NCI-H510A (cell line): Measurements from ENCODE around the gene DPYD.
"Not testable (repeated sequence)": the region's sequence is repeated elsewhere in the genome, so short reads cannot be mapped to it uniquely, and the experiment has no call there.

Experiments
- DNase-seq: peaks from one replicate; lab custom pipeline; 2025; lab: John Stamatoyannopoulos, UW

Gene DPYD

DNA sequence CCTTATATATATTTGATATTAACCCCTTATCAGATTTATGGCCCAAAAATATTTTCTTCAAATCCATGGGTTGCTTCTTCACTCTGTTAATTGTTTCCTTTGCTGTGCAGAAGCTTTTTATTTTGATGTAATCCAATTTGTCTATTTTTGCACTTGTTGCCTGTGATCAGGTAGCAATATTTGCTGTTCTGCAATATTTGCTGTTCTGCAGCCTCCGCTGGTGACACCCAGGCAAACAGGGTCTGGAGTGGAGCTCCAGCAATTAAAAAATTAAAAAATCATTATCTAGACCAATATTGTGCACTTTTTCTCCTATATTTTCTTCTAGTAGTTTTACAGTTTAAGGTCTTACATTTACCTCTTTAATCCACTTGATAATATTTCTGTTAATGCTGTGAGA lies 564.5 kb downstream of the DPYD start:
- DNase-seq = no peak

DNA sequence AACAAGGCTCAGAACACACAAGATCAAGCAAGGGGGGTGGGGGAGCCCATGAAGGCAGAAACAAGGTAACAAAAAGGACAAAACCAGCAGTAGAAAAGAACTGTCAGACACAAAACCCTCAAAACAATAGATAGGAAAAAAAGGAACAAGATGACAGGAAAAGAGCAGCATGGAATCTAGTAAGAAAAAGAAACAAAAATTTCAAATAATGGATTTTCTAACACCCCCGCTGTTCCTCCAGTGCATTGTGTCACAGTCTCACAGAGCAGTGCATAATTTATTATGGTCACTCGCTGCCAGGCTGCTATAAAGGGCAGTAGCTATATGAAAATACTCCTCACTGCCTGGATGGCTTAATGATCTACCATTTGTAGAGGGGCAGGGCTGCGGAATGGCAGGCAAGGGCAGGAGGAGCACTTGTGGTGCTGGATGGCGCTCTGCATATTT lies 567.9 kb downstream of the DPYD start:
- DNase-seq = no peak

DNA sequence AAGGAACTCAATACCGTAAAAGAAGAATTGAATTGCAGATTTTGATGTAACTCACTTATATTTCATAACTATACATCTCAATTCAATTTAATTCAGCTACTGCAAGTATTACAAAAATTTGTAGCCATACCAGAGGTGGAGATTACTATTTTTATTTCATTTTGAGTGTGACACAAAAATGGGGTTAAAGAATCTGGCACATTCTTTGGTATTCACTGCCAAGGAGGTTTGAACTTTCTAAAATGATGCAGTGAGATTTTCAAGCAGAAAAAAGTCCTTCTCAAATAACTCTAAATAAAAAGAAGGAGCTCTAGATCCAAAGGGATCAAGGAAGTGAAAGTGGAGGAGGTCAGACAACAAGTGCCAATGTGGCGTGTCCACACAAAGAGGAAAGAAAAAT lies 569.0 kb downstream of the DPYD start:
- no peak for DNase-seq

DNA sequence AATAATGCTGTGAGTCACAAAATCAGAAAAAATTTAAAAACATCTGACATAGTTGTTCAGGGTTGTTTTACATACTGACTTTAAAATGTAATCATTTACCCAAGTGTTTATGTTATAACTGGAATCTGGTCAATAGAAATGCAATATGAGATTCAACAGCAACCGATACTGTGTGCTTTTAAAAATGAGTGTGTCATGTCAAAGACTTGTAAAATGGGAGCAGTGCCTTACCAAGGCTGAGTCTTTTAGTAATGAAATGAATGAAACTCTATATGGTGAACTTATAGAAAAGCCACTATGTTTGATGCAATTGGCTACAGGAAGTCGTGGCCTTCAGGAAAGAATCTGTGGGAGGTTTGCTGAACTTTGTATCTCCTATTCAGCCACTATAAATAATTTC lies 570.2 kb downstream of the DPYD start:
- DNase-seq = no peak

DNA sequence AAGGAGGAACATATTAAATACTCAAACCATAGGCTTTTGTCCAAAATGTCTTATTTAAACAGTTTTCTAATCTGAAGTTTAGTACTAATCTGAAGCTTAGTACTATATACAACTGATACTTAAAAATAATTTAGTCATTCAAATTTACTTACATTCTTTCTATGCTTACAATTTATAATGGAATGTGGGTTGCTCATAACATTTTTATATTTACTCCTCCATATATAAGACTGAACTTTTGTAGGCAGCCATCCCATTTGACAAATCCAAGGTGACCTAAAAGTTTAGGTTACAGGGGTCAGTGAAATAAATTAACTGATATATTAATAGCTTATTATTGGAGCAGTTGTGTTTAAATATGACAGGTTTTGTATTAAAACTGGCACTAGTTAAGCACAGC lies 570.6 kb downstream of the DPYD start:
- no peak for DNase-seq

- not testable (repeated sequence) for DNase-seq
Observed at GRCh38 chr1:97349794-97350193, 571.0 kb downstream of the DPYD start.

DNA sequence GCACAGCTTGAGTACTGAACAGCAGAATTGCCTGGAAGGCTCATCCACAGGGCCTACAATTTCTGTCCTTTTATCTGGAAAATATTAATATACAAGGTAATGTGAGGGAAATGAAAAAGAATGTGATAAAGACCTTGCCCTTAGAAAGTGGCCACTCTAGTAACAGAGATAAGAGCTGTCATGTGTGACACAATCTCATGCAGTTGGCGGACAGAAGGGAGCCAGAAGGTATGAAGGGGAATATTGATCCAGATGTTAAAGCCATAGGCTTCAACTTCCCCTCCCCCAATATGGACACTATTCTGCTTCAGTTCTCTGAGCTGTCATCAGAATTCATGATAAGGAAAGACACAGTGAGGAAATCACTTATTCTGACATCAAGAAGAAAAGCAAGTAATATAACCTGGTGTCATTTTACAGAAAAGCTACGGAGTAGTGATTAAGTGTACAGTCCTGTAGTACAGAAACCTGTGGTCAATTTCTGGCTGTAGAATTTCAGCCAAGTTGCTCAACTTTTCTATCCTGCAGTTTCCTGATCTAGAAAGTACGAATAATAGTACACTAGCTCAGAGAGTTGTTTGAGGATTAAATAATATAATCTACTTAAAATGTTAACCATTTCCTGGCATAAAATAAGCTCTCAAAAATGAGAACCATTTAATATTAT lies 572.1 kb downstream of the DPYD start:
- no peak for DNase-seq

- DNase-seq = no peak
Observed at GRCh38 chr1:97340951-97341350, 579.9 kb downstream of the DPYD start.

GRCh38 chr1:97338347-97338746 lies 582.5 kb downstream of the DPYD start:
- no peak for DNase-seq

DNA sequence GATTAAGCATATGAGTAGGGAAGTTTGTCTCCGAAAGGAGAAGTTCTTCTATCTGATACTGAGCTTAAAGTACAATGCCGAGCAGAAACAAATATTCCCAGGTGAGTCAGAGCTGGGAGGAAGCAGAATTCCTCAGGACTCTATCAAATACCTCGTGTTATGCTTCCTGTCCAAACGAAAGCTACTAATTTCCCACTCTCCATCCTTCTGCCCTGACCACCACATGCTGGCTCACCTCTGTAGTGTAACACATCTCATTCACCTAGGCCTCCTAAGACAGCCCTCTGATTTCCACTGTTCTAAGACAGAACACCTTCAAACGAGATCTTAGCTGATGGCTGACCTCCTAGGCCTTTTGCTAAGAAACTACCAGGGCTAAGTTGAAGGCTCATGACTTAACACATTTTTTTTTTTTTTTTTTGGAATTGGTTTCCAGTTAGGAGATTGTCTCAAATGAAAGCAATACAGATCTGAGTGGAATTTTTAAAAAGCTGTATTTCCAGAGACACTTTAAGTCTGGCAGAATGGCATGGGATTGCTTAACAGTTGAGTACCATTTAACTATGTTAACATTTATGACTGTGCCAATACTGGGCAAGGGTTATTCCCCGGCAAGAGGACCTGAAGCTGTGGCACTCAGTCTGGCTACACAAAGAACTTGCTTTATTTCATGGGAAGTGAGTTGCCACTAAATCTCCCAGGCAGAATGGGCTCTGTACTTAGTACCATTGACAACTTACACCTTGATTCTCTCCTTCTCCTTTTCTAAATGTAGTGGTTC lies 583.4 kb downstream of the DPYD start:
- DNase-seq = no peak

GRCh38 chr1:97334454-97334853 lies 586.4 kb downstream of the DPYD start:
- no peak for DNase-seq

GRCh38 chr1:97332716-97333115 lies 588.1 kb downstream of the DPYD start:
- no peak for DNase-seq

DNA sequence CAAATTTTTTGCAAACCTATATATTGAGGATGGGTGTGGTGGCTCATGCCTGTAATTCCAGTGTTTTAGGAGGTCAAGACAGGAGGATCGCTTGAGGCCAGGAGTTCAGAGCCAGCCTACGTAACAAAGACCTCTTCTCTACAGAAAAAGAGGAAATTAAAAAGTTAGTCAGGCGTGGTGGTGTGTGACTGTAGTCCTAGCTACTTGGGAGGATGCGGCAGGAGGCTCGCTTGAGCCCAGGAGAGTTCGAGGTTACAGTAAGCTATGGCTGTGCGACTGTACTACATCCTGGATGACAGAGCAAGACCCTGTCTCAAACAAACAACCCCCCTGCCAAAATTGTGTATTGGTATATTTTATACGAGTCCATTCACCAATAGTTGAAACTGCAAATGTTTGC lies 589.7 kb downstream of the DPYD start:
- DNase-seq = no peak

GRCh38 chr1:97314685-97315084 lies 606.1 kb downstream of the DPYD start:
- peak; percentile 3 for DNase-seq

DNA sequence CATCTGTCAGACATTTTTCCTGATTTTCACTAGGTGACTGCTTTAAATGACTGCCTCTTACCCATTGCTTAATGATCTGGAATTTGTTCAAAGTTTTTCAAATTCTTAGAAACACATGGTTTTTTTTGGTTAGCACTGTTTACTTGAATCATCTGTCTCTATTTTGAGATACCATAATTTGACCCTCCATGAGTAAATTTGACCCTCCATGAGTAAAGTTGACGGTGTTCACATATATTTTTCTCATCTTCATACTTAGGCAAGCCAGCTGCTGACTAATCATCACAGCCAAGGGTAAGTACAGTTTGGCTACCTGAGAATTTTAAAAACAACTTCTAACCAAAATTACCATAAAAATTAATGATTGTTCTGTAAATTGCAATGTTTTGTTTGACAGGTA lies 612.7 kb downstream of the DPYD start:
- DNase-seq = no peak

- no peak for DNase-seq
Observed at GRCh38 chr1:97307568-97307967, 613.3 kb downstream of the DPYD start.

DNA sequence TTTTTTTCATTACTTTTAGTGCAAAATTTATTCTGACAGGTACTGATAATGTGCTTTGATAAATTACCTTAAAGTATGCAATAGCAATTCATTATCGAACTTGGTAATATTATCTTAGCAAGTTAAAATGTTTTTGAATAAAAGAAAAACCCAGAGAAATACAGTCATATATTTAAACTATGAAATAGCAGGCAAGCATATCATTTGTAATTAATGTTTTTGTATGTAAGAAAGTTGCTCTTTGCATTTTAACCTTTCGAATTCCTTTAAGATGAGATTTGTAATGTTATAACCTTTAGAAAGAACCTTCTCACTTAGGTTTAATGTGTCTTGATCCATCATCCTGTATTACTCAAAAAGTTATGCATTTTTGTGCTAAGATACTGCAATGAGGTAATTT lies 613.7 kb downstream of the DPYD start:
- no peak for DNase-seq

DNA sequence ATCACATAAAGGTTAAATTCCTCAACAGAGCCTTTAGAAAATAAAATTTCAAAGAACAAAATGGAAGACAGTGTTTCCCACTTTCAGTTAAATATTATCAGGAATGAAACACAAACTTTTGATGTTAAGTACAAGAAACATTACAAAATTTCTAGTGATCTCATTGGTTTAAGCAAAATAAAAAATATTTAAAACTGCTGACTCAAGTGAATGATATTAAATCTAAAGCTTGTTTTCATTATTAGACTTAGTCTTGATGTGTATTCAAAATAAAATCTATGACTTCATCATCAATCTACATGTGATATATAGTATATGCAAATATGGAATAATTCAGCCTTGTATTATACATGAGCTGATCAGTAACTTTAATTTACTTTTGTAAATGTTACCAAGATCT lies 614.3 kb downstream of the DPYD start:
- DNase-seq = no peak

DNA sequence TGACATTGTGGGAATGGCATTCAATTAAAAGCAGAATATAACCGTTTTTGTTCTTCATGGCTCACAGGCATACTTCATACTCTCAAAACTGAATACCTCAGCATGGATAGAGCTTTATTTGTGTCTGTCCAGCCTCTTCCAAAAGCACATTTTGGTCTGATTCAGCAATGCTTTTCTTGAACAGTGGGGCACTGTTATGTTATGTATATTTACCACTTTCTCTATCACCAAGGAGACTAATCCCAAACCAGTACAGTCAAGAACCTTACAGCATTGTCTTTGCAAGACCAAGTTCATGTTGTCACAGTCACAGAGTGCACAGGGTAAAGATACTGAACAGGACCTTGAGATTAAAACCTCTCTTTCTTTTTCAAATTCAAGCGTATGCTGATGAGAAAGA lies 616.5 kb downstream of the DPYD start:
- no peak for DNase-seq

GRCh38 chr1:97298966-97299365 lies 621.9 kb downstream of the DPYD start:
- DNase-seq = no peak

DNA sequence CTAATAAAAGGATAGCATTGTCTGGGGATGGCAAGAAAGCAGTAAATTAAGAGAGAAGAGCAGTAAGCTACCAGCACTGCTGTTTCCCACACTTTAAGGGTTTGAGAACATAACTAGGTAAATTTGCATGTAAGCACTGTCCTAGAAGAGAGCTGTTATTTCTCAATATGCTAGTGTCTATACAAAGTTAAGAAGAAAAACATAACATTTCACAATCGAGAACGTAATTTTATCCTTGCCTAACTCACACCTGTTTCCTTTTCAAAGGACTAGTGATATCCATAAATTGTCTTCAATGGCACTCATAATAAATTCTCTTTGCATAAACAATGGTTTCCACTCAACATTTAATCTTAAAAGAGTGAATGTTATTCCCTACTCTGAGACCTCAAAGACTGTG lies 623.2 kb downstream of the DPYD start:
- no peak for DNase-seq

- no peak for DNase-seq
Observed at GRCh38 chr1:97281962-97282361, 638.9 kb downstream of the DPYD start.

- DNase-seq = no peak
Observed at GRCh38 chr1:97277891-97278654, 642.8 kb downstream of the DPYD start.
